Common myeloid progenitor, CD34-positive (primary cell): ENCODE results near the gene MFSD6L.

Source experiments
- CTCF ChIA-PET: fragments of 350-600 bp; sonication (Branson Sonifier 250); formaldehyde crosslinking; loops from one replicate; lab custom pipeline; 2021; ENCODE audit warnings: antibody characterized with exemption; lab: Charles Lee
- POLR2A ChIA-PET: fragments of 350-600 bp; sonication (Branson Sonifier 250); formaldehyde crosslinking; loops from one replicate; lab custom pipeline; 2021; ENCODE audit warnings: antibody characterized with exemption; lab: Charles Lee
- DNase-seq, 3 donors: peaks; one replicate each; pipeline versions ENCODE4 v3.0.0 to v3.0.0-alpha.2; 2013
- H3K27ac ChIP-seq, 2 experiments: 1 replicate in 1 of 2; 2 replicates in 1 of 2; pipeline ENCODE4 v1.7.0; 2013; ENCODE audit warnings: inconsistent platforms in 2 of 2, low read length in 2 of 2, mild to moderate bottlenecking in 2 of 2, low read depth in 1 of 2, moderate library complexity in 1 of 2; ENCODE audit not compliant: severe bottlenecking in 2 of 2, insufficient read depth in 1 of 2, poor library complexity in 1 of 2
- H3K27me3 ChIP-seq, 5 experiments: replicated peaks in 2 of 5; 1 replicate in 3 of 5; 2 replicates in 2 of 5; pipeline versions ENCODE4 v1.6.1 to v1.7.0; 2013; ENCODE audit warnings: low read length in 4 of 5, mild to moderate bottlenecking in 2 of 5, moderate library complexity in 2 of 5, inconsistent platforms in 1 of 5; ENCODE audit not compliant: insufficient read depth in 5 of 5, control insufficient read depth in 4 of 5
- H3K36me3 ChIP-seq, 4 experiments: 1 replicate in 2 of 4; 2 replicates in 2 of 4; pipeline versions ENCODE4 v1.6.1 to v1.7.0; 2013; ENCODE audit warnings: low read length in 3 of 4, control low read depth in 1 of 4, mild to moderate bottlenecking in 1 of 4; ENCODE audit not compliant: control insufficient read depth in 4 of 4, insufficient read depth in 4 of 4
- H3K4me1 ChIP-seq, 4 experiments: 1 replicate in 3 of 4; 2 replicates in 1 of 4; pipeline versions ENCODE4 v1.6.1 to v1.7.1; 2013; ENCODE audit warnings: low read length in 3 of 4, mild to moderate bottlenecking in 3 of 4, control low read depth in 1 of 4, inconsistent platforms in 1 of 4, moderate library complexity in 1 of 4; ENCODE audit not compliant: control insufficient read depth in 4 of 4, insufficient read depth in 4 of 4; ENCODE audit errors: control extremely low read depth in 1 of 4
- H3K4me3 ChIP-seq, 7 experiments: 1 replicate in 4 of 7; 2 replicates in 3 of 7; pipeline versions ENCODE4 v1.5.1 to v1.7.0; 2013; ENCODE audit warnings: mild to moderate bottlenecking in 7 of 7, low read length in 6 of 7, moderate library complexity in 6 of 7, inconsistent platforms in 2 of 7, low read depth in 2 of 7, control low read depth in 1 of 7; ENCODE audit not compliant: insufficient read depth in 4 of 7, control insufficient read depth in 1 of 7; ENCODE audit errors: extremely low read depth in 1 of 7
- H3K9me3 ChIP-seq, 5 experiments: 1 replicate in 4 of 5; 2 replicates in 1 of 5; pipeline versions ENCODE4 v1.6.1 to v1.7.1; 2013; ENCODE audit warnings: low read length in 4 of 5, mild to moderate bottlenecking in 2 of 5, inconsistent platforms in 1 of 5, low read depth in 1 of 5, moderate library complexity in 1 of 5; ENCODE audit not compliant: control insufficient read depth in 4 of 5, insufficient read depth in 2 of 5; ENCODE audit errors: control extremely low read depth in 1 of 5
- WGBS: methylation state at CpG from one replicate; pipeline ENCODE4 v1.1.5; 2013; ENCODE audit not compliant: insufficient coverage; 5-methylcytosine and 5-hydroxymethylcytosine counted together

Gene MFSD6L

GRCh38 chr17:8839410-8839935 is 40.3 kb upstream of the MFSD6L start:
- Histone ChIP-seq H3K4me3 (no peak overlapping the region), H3K36me3 (peaks cover 0 to 34% (median 12%) of the 10 kb centered on the region in 4 experiments), H3K27me3 (no peaks in the 10 kb centered on the region), H3K4me1 (peaks cover 9 to 25% (median 20%) of the 10 kb centered on the region in 4 experiments), H3K27ac (no peak overlapping the region), H3K9me3 (no peaks in the 10 kb centered on the region)
- no peak for DNase-seq
- ChIA-PET CTCF (interaction anchor here (1.5 kb wide), 1 partner anchor 55 kb away, joined by 4 read pairs; no protein-coding TSS in a partner anchor), POLR2A (no interaction called here)
- 96% methylated on average over 6 of the region's 11 CpGs for WGBS

DNA sequence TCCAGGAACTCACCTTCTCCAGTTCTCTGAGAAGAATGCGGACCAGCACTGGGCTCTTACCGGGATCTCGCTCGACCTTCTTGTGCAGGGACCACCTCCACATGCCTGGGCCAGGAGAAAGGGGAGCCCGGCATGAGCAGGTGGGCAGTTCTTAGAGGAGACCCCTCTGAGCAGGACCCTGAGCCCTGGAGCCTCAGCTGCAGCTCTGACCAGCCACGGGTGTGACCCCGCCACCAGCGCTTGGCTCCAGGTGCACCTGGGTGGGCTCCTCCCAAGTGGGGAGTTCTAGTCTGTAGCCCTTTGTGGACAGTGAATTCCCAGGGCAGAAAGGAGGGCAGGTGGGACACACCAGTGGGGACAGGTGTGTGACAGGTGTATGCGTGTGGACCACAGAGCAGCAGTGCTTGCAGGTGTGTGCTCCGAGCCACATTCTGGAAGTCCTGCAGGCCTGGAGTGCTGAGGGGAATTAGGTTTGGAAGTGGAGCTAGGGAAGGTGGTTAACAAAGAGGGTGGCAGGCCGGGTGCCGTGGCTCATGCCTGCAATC is 39.5 kb upstream of the MFSD6L start:
- Histone ChIP-seq H3K27me3 (no peaks in the 10 kb centered on the region), H3K4me1 (peaks cover 9 to 18% (median 13%) of the 10 kb centered on the region in 4 experiments), H3K27ac (no peak overlapping the region), H3K4me3 (no peak overlapping the region), H3K9me3 (no peaks in the 10 kb centered on the region), H3K36me3 (peaks cover 0 to 38% (median 14%) of the 10 kb centered on the region in 4 experiments)
- ChIA-PET POLR2A (no interaction called here), CTCF (interaction anchor here (1.5 kb wide), 1 partner anchor 56 kb away, joined by 4 read pairs; no protein-coding TSS in a partner anchor)
- 96% methylated on average over 9 of the region's 12 CpGs for WGBS
- DNase-seq = no peak

GRCh38 chr17:8837563-8838075 is 38.5 kb upstream of the MFSD6L start:
- Histone ChIP-seq H3K36me3 (peaks cover 0 to 42% (median 14%) of the 10 kb centered on the region in 4 experiments), H3K9me3 (no peaks in the 10 kb centered on the region), H3K4me1 (peaks cover 3 to 8% (median 4%) of the 10 kb centered on the region in 4 experiments), H3K27ac (no peak overlapping the region), H3K27me3 (no peaks in the 10 kb centered on the region), H3K4me3 (no peak overlapping the region)
- ChIA-PET CTCF (no interaction called here), POLR2A (no interaction called here)
- no peak for DNase-seq
- 93% methylated on average over 8 of the region's 8 CpGs for WGBS

DNA sequence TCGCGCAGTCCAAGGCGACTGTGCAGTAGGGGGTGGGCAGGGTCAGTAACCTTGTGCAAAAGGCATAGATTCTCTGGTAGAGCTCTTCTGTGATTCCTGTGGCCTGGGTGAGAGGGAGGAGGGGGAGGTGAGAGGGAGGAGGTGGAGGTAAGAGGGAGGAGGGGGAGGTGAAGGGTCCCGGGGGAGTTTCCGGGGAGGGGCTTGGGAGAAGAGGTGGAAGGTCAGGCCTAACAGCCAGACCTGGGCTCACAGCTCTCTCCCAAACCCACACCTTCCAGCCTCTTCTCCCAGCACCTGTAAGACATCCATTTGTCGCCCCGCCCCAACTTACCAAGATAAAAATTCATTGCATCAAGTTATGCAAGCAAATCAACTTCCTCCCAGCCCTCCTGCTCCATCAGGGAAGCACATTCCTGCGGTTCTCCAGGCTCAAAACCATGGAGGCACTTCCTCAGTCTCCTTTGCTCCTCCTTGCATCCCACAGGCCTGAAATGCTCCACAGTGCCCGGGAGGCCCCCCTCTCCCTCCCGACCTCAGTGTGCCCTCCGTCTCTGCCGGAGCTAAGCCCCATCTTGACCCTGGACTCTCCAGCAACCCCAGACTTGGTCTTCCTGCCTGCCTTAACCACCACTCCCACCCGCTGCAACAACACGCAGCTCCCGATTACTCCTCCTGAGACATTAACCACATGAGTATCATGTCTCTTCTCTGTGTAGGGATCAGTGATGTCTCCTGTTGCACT is 37.8 kb upstream of the MFSD6L start:
- Histone ChIP-seq H3K9me3 (no peaks in the 10 kb centered on the region), H3K36me3 (peaks cover 0 to 42% (median 14%) of the 10 kb centered on the region in 4 experiments), H3K4me3 (no peak overlapping the region), H3K4me1 (peaks cover 0 to 3% (median under 1%) of the 10 kb centered on the region in 4 experiments), H3K27me3 (no peaks in the 10 kb centered on the region), H3K27ac (no peak overlapping the region)
- ChIA-PET POLR2A (no interaction called here), CTCF (no interaction called here)
- DNase-seq = no peak
- WGBS = 97% methylated on average over 11 of the region's 15 CpGs

GRCh38 chr17:8835631-8836364 is 36.6 kb upstream of the MFSD6L start:
- POLR2A ChIA-PET = no interaction called here
- H3K27ac ChIP-seq = no peak overlapping the region
- peaks cover 0 to 44% (median 16%) of the 10 kb centered on the region in 4 experiments for H3K36me3 ChIP-seq
- no peaks in the 10 kb centered on the region for H3K27me3 ChIP-seq
- H3K4me1 ChIP-seq = no peaks in the 10 kb centered on the region
- no peaks in the 10 kb centered on the region for H3K9me3 ChIP-seq
- CTCF ChIA-PET = interaction anchor here (0.8 kb wide), 1 partner anchor 14 kb away, joined by 3 read pairs; no protein-coding TSS in a partner anchor
- no peak for DNase-seq
- WGBS = 91% methylated on average over 6 of the region's 6 CpGs
- no peak overlapping the region for H3K4me3 ChIP-seq

DNA sequence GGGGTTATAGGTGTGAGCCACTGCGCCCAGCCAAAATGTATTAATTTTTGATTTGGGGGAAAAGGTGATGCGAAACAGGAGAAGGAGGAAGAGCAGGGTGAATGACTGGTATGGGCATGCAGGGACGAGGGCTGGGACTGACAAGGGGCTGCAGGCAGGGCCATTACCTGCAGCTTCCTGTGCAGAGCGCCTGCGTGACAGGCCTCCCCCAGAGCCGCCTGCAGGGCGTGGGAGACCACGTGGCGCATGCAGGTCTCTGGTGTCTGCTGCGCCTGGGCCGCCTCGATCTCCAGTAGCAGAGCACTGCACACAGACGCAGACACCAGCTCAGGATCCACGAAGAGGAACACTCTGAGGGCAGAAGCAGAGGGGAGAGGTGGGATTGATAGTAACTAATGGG is 35.9 kb upstream of the MFSD6L start:
- ChIA-PET CTCF (interaction anchor here (0.8 to 1.2 kb wide), 2 partner anchors 8 to 14 kb away, joined by 3 read pairs; no protein-coding TSS in a partner anchor), POLR2A (no interaction called here)
- 94% methylated on average over 13 of the region's 14 CpGs for whole genome bisulfite sequencing
- H3K27ac ChIP-seq = no peak overlapping the region
- peaks cover 0 to 44% (median 16%) of the 10 kb centered on the region in 4 experiments for H3K36me3 ChIP-seq
- no peaks in the 10 kb centered on the region for H3K27me3 ChIP-seq
- no peaks in the 10 kb centered on the region for H3K4me1 ChIP-seq
- no peak overlapping the region for H3K4me3 ChIP-seq
- no peak for DNase-seq
- H3K9me3 ChIP-seq = no peaks in the 10 kb centered on the region
